GM12891 (cell line): Measurements from ENCODE around the gene FGF12.

Source experiments
- DNase-seq: peaks from one replicate; pipeline ENCODE4 v3.0.0; 2011; ENCODE audit warnings: low spot score; ENCODE audit not compliant: insufficient read length
- FAIRE-seq: peaks from 2 replicates; lab custom pipeline; 2011; peaks lifted over from hg19 to GRCh38; lab: Jason Lieb, UNC
- PAX5 ChIP-seq: IDR thresholded peaks from 2 replicates; pipeline ENCODE4 v1.6.1; 2011; ENCODE audit warnings: low read length, moderate library complexity, mild to moderate bottlenecking; ENCODE audit not compliant: insufficient read depth, severe bottlenecking
- POLR2A ChIP-seq: IDR thresholded peaks from 2 replicates; pipeline ENCODE4 v1.6.1; 2011; ENCODE audit warnings: low read depth, low read length, control low read depth
- POLR2AphosphoS5 ChIP-seq: IDR thresholded peaks from 2 replicates; pipeline ENCODE4 v1.6.1; 2011; ENCODE audit warnings: low read depth, low read length, control low read depth
- POU2F2 ChIP-seq: IDR thresholded peaks from 2 replicates; pipeline ENCODE4 v1.6.1; 2011; ENCODE audit warnings: low read depth, mild to moderate bottlenecking, control low read depth, low read length, moderate library complexity
- SPI1 ChIP-seq: IDR thresholded peaks from 2 replicates; pipeline ENCODE4 v1.6.1; 2011; ENCODE audit warnings: low read depth, low read length, control low read depth
- TAF1 ChIP-seq: IDR thresholded peaks from 2 replicates; pipeline ENCODE4 v1.6.1; 2011; ENCODE audit warnings: low read depth, low read length, control low read depth

The FGF12 gene

DNA sequence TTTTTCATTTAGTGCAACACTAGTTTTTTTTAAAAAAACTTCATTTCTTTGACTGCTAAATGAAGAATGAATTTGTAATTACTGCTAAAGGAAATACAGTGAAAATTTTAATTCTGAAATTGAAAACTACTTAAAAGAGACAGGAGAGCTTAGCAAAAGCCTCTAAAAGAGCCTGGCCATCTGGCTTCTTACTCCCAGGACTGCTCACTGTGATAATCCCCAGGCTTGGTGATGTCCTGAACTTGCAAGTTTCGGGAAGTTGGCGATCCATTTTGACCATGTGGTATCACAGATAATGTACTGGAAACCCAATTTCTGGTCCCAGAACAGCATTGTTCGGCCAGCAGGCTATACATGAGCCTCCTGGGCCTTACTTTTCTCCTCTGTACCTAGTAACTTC, 292.1 kb downstream of the FGF12 start:
- DNase-seq (no peak), FAIRE-seq (no peak)
- TF ChIP-seq POU2F2 (no peak), POLR2AphosphoS5 (no peak), SPI1 (no peak), PAX5 (no peak), POLR2A (no peak), TAF1 (no peak)

DNA sequence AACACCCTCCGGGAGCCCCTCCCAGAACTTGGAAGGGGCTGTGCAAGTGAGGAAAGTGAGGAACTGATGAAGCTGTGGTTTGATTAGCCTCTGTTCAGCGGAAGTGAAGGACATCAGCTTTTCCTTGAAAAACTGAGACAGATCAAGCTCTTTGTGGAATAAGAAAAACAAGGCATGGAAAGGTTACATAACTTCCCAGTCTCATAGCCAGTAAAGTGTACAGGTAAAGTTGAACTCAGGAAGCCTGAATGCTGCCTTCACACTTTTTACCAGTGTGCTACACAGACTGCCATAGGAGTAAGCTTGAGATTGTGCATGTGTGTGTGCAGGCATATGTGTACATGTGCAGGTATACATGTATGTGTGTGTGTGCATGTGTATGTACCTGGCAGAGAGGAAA, 293.2 kb downstream of the FGF12 start:
- FAIRE-seq (no peak), DNase-seq (no peak)

DNA sequence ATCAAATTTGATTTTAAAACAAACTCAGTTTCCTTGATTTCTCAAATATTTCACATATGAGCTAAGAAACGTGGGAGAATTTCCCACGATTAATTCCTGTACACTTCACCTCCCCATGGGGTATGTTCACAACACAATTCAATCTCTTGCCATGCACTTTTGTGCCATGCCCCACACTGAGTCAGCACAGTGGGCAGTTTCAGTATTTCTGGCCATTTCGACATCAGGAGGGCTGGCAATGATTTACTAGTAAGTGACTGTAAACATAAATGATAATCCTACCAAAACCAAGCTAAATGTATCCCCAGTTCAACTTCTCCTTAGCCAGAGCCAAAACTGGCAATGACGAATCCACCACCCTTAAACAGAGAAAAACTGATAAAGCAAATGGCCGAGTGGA, 293.6 kb downstream of the FGF12 start:
- DNase-seq (no peak), FAIRE-seq (no peak)
- TF ChIP-seq POU2F2 (no peak), PAX5 (no peak), POLR2AphosphoS5 (no peak), TAF1 (no peak), POLR2A (no peak), SPI1 (no peak)

More for the DNA sequence above, 293.2 kb downstream of the FGF12 start:
- no peak for TF ChIP-seq SPI1
- no peak for TF ChIP-seq POLR2AphosphoS5
- no peak for TF ChIP-seq PAX5

DNA sequence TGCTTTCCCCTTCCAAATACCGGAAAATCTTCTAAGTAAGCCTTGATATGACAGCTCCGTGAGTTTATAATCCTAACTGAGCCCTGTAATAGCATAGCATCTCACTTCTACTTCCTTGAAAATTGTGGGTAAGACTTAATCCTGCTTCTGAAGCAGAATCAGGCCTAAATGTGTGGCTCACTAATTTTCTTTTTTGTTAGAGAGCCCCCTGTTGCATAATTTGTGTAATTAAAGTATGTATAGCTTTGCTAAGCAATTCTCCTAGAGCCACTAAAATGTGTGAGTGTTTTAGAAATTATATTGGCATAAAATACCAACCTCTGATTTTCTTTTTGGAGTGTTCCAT, 304.4 kb downstream of the FGF12 start:
- DNase-seq = no peak
- TF ChIP-seq POU2F2 (no peak), SPI1 (no peak), TAF1 (no peak), PAX5 (no peak), POLR2A (no peak), POLR2AphosphoS5 (no peak)
- FAIRE-seq = no peak

DNA sequence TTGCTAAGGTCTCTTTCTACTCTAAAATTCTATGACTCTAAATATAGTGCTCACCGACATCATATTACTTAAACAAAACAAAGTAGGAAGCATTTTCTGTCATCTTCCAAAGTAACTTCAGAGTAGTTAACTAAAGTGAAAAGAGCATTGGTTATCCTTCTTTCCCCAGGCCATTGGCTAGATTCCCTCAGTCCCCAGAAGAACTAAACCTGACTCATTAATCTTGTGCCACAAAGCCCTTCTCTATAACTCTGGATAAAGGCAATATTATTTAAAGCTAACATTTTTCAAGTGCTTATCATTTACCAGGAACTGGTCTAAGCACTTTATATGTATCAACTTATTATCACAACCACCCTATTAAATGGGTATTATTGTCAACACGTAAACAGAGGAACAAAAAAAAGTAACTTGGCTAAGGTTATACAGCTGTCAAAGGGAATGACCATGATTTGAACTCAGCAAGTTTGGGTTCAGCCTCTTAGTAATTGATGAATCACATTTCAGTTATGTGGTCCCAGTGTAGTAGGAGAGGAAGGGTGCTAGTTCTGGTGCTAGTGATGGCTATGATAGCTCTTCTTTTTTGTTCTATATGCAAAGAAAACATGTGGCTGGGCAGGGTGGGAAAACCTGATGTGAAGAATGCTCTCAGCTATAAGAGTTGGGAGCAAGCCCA, 304.9 kb downstream of the FGF12 start:
- DNase-seq (no peak), FAIRE-seq (no peak)
- TF ChIP-seq PAX5 (no peak), SPI1 (no peak), POLR2AphosphoS5 (no peak)

DNA sequence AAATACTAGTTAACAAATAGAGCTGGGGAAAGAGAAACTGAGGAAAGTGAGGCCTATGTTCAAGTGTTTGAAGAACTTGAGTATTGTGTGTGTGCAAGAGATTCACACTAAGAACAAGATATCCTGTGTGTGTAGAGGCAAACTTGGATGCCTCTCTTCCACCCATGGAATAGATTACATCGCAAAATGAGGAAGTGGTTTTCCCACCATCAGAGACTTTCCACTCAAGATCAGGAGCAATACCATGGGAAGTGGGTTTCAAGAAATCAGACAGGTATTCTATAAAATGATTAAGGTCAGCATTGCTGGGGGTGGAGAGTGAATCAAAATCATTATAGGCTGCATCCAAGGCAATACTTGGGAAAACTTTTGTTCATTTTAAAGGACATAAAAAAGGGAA, 308.0 kb downstream of the FGF12 start:
- no peak for TF ChIP-seq TAF1
- peak; percentile 43 for TF ChIP-seq SPI1
- DNase-seq = no peak
- no peak for FAIRE-seq

DNA sequence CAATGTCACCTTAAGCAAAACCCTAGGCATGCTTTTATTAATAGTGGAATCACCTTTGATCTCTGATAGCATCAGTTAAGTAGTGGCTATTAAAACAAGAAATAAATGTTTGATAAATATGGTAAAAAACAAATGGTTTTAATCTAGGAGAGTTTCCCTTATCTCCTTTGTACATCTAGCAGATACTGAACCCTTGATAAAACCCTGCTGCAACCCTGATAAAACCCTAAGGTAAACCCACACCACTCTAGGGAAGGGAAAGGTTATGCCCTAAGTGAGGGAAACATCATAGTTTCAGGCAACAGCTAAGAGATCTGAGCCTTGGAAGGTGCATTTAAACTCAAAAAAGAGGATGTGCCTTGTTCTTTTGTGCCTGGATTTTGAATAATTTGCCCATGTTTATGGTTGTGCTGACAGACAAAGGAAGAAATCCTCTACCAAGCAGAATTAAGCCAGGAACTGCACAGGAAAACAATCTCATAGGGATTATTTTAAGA, 309.7 kb downstream of the FGF12 start:
- FAIRE-seq = no peak
- TF ChIP-seq POU2F2 (no peak), POLR2AphosphoS5 (no peak), TAF1 (no peak), SPI1 (no peak), PAX5 (no peak), POLR2A (no peak)
- no peak for DNase-seq

DNA sequence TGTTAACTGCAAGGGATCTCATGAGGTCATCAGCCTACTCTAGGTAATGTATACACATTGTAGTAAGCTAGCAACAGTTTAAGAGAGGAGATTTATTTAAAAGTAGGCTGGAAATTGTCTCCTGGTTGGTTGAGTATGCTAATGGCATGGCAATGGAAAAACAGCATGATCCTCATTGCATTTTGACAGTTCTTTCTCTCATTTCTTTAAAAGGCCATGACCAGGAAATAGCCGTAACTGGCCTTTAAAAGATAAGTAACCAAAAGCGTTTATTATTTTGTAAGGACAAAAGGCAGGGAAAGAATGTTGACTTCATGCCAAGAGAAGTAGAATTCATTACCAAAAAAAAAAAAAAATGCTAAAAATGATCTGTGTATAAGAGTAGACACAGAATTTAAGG, 310.3 kb downstream of the FGF12 start:
- TF ChIP-seq TAF1 (no peak), POLR2A (no peak), SPI1 (no peak), POU2F2 (no peak), POLR2AphosphoS5 (no peak), PAX5 (no peak)
- DNase-seq (no peak), FAIRE-seq (no peak)

DNA sequence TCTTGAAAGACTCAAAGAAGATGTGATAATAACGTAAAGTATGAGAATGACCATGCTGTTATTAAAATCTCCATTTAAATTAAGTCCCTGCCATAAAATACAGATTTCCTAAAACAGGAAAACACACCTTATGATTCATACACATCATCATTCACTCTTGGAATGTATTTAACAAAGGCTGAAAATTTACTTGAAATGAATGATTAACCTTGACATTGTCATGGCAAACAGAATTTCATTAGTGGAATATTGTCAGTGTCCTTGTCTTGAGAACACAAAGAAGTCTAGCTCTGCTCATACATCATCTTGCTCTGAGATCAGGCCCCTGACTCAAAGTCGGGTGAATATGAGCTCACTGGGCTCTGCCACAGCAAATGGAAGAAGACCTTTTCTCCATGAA, 313.9 kb downstream of the FGF12 start:
- DNase-seq = no peak
- no peak for FAIRE-seq
- TF ChIP-seq POU2F2 = no peak
- no peak for TF ChIP-seq TAF1
- TF ChIP-seq SPI1 = no peak
- no peak for TF ChIP-seq PAX5
- no peak for TF ChIP-seq POLR2A
- no peak for TF ChIP-seq POLR2AphosphoS5

DNA sequence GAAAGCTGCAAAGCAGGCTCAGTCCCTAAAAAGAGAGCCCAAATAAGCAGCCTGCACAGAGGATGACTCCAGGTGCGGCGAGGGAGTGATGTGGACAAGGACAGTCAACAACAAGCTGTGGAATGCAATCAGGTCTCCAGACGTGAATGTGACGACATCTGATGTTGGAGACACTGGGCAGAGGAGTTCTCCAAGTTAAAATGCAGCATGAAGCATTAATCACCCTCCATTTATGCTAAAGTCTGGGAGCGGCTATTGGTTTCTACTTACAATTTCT, 316.7 kb downstream of the FGF12 start:
- FAIRE-seq (no peak), DNase-seq (no peak)

More for the DNA sequence above, 316.7 kb downstream of the FGF12 start:
- TF ChIP-seq POU2F2 (no peak), POLR2A (no peak), POLR2AphosphoS5 (no peak), PAX5 (no peak), TAF1 (no peak), SPI1 (no peak)
